ENCODE results near the gene STIMATE.

STIMATE gene

DNA sequence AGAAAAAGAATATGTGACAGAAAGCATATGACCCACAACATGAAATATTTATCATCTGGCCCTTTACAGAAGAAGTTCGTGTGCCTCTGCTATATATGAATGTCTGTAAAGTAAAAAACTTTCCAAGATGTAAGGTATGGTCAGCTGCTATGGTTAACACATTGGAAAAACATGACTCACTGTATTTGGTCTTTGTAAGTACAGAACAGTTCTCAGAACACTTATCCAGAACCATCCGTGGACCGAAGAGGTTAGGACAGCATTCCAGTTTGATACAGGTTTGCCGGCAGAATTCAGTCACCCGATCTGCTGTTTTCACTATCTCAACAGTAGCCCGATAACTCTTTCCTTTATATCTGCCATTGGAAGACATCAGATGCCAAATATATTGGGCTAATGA, 13.5 kb upstream of the STIMATE start:
- H3K4me3 ChIP-seq (ENCODE audit: low read depth, low read length) = no peak overlapping the region
- H3K36me3 ChIP-seq (ENCODE audit: control insufficient read depth in 2 of 2, insufficient read depth in 1 of 2, low read length in 2 of 2) = peaks cover 4 to 52% of the 10 kb centered on the region in 2 experiments; a peak in 2 of 3 replicates
- POLR2A ChIA-PET = no interaction called here
- TF ChIP-seq, protein P1, sequence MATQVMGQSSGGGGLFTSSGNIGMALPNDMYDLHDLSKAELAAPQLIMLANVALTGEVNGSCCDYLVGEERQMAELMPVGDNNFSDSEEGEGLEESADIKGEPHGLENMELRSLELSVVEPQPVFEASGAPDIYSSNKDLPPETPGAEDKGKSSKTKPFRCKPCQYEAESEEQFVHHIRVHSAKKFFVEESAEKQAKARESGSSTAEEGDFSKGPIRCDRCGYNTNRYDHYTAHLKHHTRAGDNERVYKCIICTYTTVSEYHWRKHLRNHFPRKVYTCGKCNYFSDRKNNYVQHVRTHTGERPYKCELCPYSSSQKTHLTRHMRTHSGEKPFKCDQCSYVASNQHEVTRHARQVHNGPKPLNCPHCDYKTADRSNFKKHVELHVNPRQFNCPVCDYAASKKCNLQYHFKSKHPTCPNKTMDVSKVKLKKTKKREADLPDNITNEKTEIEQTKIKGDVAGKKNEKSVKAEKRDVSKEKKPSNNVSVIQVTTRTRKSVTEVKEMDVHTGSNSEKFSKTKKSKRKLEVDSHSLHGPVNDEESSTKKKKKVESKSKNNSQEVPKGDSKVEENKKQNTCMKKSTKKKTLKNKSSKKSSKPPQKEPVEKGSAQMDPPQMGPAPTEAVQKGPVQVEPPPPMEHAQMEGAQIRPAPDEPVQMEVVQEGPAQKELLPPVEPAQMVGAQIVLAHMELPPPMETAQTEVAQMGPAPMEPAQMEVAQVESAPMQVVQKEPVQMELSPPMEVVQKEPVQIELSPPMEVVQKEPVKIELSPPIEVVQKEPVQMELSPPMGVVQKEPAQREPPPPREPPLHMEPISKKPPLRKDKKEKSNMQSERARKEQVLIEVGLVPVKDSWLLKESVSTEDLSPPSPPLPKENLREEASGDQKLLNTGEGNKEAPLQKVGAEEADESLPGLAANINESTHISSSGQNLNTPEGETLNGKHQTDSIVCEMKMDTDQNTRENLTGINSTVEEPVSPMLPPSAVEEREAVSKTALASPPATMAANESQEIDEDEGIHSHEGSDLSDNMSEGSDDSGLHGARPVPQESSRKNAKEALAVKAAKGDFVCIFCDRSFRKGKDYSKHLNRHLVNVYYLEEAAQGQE (tag by site-specific recombination; IDR thresholded peaks at IDR 0.05) = no peak
- TF ChIP-seq ZNF366 (tag by site-specific recombination; conservative IDR thresholded peaks at IDR 0.05) (no peak), ZNF221 (tag by site-specific recombination; IDR thresholded peaks at IDR 0.05; ENCODE audit: borderline replicate concordance) (no peak), ZNF654 (tag by site-specific recombination; IDR thresholded peaks at IDR 0.05; ENCODE audit: low read depth) (no peak), ZNF175 (tag by site-specific recombination; IDR thresholded peaks at IDR 0.05) (no peak), ZNF184 (tag by site-specific recombination; IDR thresholded peaks at IDR 0.05) (no peak), ZNF404 (tag by site-specific recombination; IDR thresholded peaks at IDR 0.05) (no peak), ZEB2 (tag by site-specific recombination; IDR thresholded peaks at IDR 0.05) (no peak), ZNF776 (tag by site-specific recombination; IDR thresholded peaks at IDR 0.05; ENCODE audit: borderline replicate concordance) (no peak), ZNF19 (tag by site-specific recombination; IDR thresholded peaks at IDR 0.05; ENCODE audit: low read depth) (no peak), ZNF433 (tag by site-specific recombination; IDR thresholded peaks at IDR 0.05; ENCODE audit: low read depth) (no peak), ZNF529 (tag by site-specific recombination; IDR thresholded peaks at IDR 0.05; ENCODE audit: insufficient replicate concordance) (no peak)
- TF ChIP-seq, protein P2, sequence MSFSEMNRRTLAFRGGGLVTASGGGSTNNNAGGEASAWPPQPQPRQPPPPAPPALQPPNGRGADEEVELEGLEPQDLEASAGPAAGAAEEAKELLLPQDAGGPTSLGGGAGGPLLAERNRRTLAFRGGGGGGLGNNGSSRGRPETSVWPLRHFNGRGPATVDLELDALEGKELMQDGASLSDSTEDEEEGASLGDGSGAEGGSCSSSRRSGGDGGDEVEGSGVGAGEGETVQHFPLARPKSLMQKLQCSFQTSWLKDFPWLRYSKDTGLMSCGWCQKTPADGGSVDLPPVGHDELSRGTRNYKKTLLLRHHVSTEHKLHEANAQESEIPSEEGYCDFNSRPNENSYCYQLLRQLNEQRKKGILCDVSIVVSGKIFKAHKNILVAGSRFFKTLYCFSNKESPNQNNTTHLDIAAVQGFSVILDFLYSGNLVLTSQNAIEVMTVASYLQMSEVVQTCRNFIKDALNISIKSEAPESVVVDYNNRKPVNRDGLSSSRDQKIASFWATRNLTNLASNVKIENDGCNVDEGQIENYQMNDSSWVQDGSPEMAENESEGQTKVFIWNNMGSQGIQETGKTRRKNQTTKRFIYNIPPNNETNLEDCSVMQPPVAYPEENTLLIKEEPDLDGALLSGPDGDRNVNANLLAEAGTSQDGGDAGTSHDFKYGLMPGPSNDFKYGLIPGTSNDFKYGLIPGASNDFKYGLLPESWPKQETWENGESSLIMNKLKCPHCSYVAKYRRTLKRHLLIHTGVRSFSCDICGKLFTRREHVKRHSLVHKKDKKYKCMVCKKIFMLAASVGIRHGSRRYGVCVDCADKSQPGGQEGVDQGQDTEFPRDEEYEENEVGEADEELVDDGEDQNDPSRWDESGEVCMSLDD (tag by site-specific recombination; IDR thresholded peaks at IDR 0.05) = no peak
- CTCF ChIA-PET = no interaction called here
- no peaks in the 10 kb centered on the region for H3K9me3 ChIP-seq (ENCODE audit: control insufficient read depth, insufficient read depth, low read depth, low read length)
- H3K4me1 ChIP-seq (ENCODE audit: control insufficient read depth, insufficient read depth, low read length) = no peaks in the 10 kb centered on the region
- H3K27ac ChIP-seq (ENCODE audit: extremely low read depth, low read depth, low read length) = no peak overlapping the region

DNA sequence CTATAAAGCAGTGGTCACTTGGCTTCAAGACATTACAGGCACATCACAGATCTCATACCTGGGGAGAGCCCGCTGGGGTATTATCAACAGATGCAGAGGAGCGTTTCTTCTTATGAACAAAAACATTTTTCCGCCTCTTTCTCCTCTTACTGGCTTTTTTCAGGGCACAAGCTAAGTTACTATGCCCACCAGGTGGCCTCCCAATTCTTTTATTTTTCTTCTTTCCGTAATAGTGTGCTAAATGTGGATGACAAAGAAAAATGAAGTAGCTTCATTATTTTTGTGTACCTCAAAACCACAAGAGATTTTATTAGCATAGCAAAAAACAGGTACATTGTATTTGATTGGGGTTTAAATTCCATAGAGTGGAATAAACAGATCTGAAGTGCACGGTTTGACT, 10.1 kb upstream of the STIMATE start:
- no peak overlapping the region for H3K4me3 ChIP-seq (ENCODE audit: low read depth, low read length)
- POLR2A ChIA-PET = no interaction called here
- TF ChIP-seq ZNF544 (tag by site-specific recombination; IDR thresholded peaks at IDR 0.05) (no peak), ZFP41 (tag by site-specific recombination; IDR thresholded peaks at IDR 0.05; ENCODE audit: borderline replicate concordance) (no peak), ZNF558 (tag by site-specific recombination; IDR thresholded peaks at IDR 0.05) (no peak), ZNF610 (tag by site-specific recombination; IDR thresholded peaks at IDR 0.05; ENCODE audit: borderline replicate concordance) (no peak), BCL11A (tag by site-specific recombination; IDR thresholded peaks at IDR 0.05; ENCODE audit: low read depth) (no peak)
- TF ChIP-seq, protein P3, sequence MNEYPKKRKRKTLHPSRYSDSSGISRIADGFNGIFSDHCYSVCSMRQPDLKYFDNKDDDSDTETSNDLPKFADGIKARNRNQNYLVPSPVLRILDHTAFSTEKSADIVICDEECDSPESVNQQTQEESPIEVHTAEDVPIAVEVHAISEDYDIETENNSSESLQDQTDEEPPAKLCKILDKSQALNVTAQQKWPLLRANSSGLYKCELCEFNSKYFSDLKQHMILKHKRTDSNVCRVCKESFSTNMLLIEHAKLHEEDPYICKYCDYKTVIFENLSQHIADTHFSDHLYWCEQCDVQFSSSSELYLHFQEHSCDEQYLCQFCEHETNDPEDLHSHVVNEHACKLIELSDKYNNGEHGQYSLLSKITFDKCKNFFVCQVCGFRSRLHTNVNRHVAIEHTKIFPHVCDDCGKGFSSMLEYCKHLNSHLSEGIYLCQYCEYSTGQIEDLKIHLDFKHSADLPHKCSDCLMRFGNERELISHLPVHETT (tag by site-specific recombination; IDR thresholded peaks at IDR 0.05) = no peak
- TF ChIP-seq, protein P4, sequence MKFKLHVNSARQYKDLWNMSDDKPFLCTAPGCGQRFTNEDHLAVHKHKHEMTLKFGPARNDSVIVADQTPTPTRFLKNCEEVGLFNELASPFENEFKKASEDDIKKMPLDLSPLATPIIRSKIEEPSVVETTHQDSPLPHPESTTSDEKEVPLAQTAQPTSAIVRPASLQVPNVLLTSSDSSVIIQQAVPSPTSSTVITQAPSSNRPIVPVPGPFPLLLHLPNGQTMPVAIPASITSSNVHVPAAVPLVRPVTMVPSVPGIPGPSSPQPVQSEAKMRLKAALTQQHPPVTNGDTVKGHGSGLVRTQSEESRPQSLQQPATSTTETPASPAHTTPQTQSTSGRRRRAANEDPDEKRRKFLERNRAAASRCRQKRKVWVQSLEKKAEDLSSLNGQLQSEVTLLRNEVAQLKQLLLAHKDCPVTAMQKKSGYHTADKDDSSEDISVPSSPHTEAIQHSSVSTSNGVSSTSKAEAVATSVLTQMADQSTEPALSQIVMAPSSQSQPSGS (tag by site-specific recombination; IDR thresholded peaks at IDR 0.05; ENCODE audit: low read depth) = no peak
- H3K9me3 ChIP-seq (ENCODE audit: control insufficient read depth, insufficient read depth, low read depth, low read length) = no peaks in the 10 kb centered on the region
- CTCF ChIA-PET = interaction anchor here (0.5 to 0.6 kb wide), 2 partner anchors 15 to 51 kb away, joined by 3 read pairs; no protein-coding TSS in a partner anchor
- peaks cover 4 to 53% of the 10 kb centered on the region in 2 experiments; a peak in 2 of 3 replicates for H3K36me3 ChIP-seq (ENCODE audit: control insufficient read depth in 2 of 2, insufficient read depth in 1 of 2, low read length in 2 of 2)
- H3K4me1 ChIP-seq (ENCODE audit: control insufficient read depth, insufficient read depth, low read length) = no peaks in the 10 kb centered on the region
- H3K27ac ChIP-seq (ENCODE audit: extremely low read depth, low read depth, low read length) = no peak overlapping the region

Measured in HEK293 (cell line).